Limb (tissue), 2 donors: ENCODE data around the gene FBLN5.

Experiments used
- DNase-seq, 2 donors: peaks; one replicate each; pipeline ENCODE4 v3.0.0-alpha.2; 2016; ENCODE audit errors: extremely low spot score in 2 of 2

The FBLN5 gene

GRCh38 chr14:91947475-91948184, at the start of gene FBLN5:
Gene FBLN5 (minus strand): TSS chr14:91947694. CDS start chr14:91947229, 465 bp downstream.
- peak; percentile 78 for DNase-seq

DNA sequence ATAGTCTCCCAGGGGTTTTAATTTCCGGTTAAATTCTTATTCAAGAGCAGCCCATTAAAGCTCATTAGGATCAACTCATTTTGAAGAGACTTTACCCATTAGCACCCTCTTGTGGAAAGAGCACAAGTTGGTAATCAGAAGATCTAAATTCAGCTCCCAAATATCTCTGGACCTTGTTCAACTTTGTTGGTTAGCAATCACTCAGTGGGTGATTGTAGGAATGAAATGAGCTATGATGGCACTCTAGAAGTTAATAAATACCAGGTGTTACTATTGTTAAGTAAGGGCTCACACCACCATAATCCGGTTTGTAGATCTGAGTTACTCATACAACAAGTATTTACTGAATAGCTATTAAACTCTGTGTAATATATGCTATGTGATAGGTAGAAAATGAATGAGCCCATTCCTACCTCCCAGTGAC, 49.5 kb upstream of the FBLN5 start:
- DNase-seq = peak in 1 of 2 donors; percentile 54

GRCh38 chr14:91987192-91987591, 39.7 kb upstream of the FBLN5 start:
- DNase-seq = no peak

DNA sequence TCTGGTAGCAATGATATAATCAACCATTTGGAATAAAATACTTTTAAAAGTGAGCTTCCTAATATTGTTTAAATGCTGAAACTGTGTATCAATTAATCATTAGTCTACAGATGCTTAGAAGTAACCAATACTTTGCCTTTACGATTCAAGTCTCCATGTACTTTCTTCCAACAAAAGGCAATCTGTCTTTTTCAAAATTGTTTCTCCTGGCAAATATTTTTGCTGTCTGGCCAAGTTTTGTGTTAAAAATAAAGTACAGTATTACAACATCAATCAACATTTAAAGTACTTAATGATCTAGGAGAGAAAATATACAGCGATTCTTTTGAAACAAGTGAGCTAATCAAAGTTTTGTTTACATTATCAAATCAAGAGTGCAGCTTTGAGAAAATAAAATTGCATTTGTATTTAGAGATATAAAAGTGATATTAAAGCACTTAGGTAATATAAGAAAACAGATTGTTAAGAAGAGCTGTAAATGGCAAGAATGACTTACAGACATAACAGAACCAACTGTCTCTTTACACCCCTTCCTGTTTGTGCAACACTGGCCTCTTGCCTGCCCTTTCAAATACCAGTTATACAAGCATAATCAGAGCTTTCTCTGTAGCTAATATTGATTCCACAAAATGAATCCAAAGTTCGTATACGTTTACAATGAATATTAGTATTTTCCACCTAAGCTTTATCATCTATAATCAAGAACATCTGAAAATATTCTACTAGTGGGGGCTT, 38.2 kb upstream of the FBLN5 start:
- no peak for DNase-seq

DNA sequence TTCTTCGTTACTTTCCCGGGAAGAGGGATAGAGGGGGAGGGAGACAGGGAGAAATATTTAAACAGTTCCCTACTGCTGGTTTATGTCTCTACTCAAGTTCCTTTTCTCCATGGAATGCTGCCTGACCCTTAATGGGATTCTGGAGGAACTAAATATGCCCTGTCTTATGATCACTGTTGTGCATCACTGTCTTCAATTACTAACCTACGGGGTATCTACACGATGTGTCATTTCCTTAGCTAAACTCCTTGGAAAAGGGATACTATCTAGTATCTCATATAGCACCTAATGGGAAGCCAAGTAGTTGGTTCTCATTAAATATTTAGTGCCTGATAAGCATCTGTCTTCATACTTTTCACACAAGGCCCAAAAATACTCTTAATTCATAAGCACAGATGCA, 37.5 kb upstream of the FBLN5 start:
- DNase-seq = no peak

GRCh38 chr14:91983588-91983987, 36.1 kb upstream of the FBLN5 start:
- DNase-seq = peak in 1 of 2 donors; percentile 58

GRCh38 chr14:91980157-91980556, 32.7 kb upstream of the FBLN5 start:
- no peak for DNase-seq

DNA sequence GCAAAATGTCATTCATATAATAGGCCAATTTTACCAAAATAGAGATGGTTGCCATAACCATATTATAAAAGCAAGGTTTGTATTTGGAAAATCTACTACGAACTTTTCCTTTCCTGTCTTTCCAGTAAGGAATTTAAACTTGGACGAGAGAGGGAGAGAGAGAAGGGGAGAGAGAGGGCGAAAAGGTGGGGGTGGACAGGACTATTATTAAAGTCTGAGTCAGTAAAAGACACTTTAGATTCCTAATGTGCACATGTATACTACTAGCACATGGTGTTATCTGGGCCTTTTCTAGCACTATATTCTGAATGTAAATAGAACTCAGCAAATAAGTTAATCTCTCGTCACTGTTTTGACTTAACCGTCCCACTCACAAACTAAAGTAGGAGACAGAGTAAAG, 30.4 kb upstream of the FBLN5 start:
- no peak for DNase-seq

- DNase-seq = no peak
Measured at GRCh38 chr14:91975763-91976162, 28.3 kb upstream of the FBLN5 start.

GRCh38 chr14:91971188-91971778, 23.8 kb upstream of the FBLN5 start:
- no peak for DNase-seq

DNA sequence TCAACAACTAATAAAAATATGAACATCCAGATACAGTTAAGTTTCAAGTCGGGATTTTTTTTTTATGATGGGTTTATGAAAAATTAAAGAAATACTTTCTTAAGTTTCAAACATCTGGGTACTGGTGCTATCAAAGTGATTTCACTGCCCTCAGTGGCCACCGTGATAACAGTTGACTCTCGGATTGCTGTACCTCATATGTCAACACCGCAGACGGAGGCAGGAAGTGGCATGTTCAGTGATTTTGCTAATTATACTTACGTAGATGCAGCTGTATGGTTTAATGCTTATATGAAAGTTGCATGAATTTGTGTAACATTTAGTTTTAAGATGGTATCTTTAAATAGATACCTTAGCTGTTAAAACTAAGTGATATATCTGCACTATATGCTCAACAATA, 20.8 kb upstream of the FBLN5 start:
- DNase-seq = no peak

DNA sequence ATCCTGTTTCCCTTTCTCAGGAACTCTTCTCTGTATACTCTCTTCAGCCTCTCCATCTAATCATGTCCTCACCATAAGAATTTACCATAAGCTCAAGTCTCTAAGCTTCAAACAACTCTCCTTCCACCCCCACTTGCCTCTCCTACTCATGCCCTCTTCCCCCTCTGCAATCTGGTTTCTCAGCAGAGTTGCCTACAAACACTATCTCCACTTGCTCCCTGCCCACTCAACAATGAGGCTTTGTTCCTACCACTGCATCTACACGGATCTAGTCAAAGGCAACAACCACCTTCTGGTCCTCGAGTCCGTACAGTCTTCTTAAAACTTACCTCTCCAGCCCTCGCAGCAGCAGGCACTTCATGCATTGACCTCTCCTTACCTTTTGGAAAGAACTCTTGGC, 17.2 kb upstream of the FBLN5 start:
- DNase-seq = no peak

GRCh38 chr14:91964011-91964410, 16.5 kb upstream of the FBLN5 start:
- no peak for DNase-seq

GRCh38 chr14:91963465-91963864, 16.0 kb upstream of the FBLN5 start:
- DNase-seq = no peak

DNA sequence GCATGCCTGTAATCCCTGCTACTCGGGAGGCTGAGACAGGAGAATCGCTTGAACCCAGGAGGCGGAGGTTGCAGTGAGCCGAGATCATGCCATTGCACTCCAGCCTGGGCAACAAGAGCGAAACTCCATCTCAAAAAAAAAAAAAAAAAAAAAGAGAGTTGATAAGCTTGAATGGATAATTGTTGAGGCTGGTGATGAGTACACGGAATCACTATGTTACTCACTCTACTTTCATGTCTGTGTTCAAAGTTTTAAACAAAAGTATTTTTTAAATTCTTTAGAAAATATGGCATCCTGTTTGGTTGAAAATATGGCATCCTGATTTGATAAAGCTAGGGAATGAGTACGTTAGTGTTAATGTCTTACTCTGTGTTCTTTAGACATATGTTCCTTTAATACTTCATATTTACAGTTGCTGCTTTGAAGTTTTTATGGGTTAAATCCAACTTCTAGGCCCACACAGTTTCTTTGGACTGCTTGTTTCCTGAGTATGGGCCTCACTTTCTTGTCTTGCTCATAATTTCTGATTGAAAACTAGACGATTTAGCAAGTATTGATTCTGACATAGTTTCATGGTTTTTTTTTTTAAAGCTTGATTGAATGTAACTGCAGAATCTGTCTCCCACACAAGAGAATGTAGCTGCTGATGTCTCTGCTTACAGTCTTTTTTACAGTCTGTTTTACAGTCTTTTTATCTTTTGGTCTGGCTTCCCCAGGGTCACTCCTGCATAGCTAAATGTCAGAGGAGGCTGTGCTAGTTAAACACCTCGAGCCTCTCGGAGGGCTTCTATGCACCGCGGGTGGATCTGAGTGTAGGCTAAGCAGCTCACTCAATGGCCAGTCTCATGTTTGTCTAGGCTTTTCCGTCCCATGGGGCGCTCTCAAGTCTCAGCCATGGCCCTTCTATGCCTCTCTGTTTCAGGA, 14.1 kb upstream of the FBLN5 start:
- no peak for DNase-seq

- no peak for DNase-seq
Measured at GRCh38 chr14:91957876-91958313, 10.4 kb upstream of the FBLN5 start.

GRCh38 chr14:91956616-91957015, 9.1 kb upstream of the FBLN5 start:
- no peak for DNase-seq

GRCh38 chr14:91955168-91955567, 7.7 kb upstream of the FBLN5 start:
- no peak for DNase-seq

GRCh38 chr14:91953170-91953985, 5.9 kb upstream of the FBLN5 start:
- no peak for DNase-seq

DNA sequence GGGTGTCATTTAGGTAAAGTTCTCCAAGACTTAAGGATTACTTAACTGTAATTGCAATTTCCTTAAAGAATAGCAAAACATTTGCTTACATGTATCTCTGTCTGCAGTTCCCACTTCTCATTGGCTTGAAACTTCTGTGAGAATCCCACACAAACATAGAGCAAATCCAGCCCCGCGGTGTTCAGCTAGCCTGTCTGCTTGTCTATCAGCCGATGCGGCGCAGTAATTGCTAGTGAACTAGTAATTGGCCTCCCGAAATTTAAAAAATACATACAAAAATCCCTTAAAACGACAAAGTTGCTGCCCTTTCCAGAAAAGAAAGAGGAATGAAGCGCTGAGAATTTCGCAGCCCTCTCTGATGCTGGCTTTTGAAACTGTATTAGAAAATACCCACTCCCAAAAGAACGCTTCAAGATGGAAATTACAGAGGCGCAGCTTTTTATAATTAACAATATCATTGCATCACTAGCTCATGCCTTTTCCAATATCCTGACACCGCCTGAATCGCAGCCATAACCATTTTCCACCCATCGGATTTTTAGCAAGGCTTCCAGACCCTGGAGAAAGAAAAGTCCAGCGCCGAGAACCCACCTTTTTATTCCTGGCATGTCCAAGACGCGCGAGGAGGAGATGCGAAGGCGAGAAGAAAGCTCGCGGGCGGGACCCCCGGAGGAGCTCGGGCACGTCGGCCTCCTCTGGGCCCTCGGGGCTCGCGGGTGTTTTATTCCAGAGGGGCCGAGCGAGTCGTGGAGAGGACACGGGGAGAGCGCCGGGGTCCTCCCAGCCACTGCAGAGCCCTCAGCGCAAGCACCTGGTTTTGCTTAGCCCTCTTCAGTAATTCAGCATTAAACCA, 646 bp downstream of the FBLN5 start:
- peak; percentile 27 to 65 for DNase-seq
